ENCODE results near the gene ABLIM3. TPM values are rescaled to one million over a fixed set of nuclear protein-coding genes. Genes with fewer than 3 reads are reported as not detected.

ABLIM3 gene
- total RNA-seq, 2 experiments from 2014 or later, result not detected

- Histone ChIP-seq H3K9me2 (ENCODE audit: insufficient read depth, low read length) (no peaks in the 10 kb centered on the region), H3K79me2 (ENCODE audit: insufficient read depth, low read depth, low read length) (no peaks in the 10 kb centered on the region), H4K20me1 (ENCODE audit: insufficient read depth, low read length) (no peaks in the 10 kb centered on the region), H3K4me1 (ENCODE audit: insufficient read depth, low read length, poor library complexity, severe bottlenecking) (no peaks in the 10 kb centered on the region), H3K27ac (ENCODE audit: low read depth, low read length, poor library complexity, severe bottlenecking) (no peak overlapping the region), H2AFZ (ENCODE audit: low read length) (no peak overlapping the region), H3K36me3 (ENCODE audit: insufficient read depth, low read length) (no peaks in the 10 kb centered on the region), H3K9me3 (ENCODE audit: low read length) (no peaks in the 10 kb centered on the region), H3K4me2 (ENCODE audit: low read length) (no peak overlapping the region), H3K4me3 (ENCODE audit: low read depth, low read length, poor library complexity, severe bottlenecking) (no peak overlapping the region)
- intact Hi-C loops (cut with micrococcal nuclease; ENCODE audit: unreplicated experiment), result no loop called here
- no peak for DNase-seq (ENCODE audit: low spot score)
- no TSS peak for BruUV-seq (replicated peaks)
- POLR2A ChIA-PET, result no interaction called here
- CTCF ChIA-PET (ENCODE audit: unreplicated experiment), result no interaction called here
- TF ChIP-seq, protein P1, sequence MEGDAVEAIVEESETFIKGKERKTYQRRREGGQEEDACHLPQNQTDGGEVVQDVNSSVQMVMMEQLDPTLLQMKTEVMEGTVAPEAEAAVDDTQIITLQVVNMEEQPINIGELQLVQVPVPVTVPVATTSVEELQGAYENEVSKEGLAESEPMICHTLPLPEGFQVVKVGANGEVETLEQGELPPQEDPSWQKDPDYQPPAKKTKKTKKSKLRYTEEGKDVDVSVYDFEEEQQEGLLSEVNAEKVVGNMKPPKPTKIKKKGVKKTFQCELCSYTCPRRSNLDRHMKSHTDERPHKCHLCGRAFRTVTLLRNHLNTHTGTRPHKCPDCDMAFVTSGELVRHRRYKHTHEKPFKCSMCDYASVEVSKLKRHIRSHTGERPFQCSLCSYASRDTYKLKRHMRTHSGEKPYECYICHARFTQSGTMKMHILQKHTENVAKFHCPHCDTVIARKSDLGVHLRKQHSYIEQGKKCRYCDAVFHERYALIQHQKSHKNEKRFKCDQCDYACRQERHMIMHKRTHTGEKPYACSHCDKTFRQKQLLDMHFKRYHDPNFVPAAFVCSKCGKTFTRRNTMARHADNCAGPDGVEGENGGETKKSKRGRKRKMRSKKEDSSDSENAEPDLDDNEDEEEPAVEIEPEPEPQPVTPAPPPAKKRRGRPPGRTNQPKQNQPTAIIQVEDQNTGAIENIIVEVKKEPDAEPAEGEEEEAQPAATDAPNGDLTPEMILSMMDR (conservative IDR thresholded peaks at IDR 0.05; ENCODE audit: low read length), result no peak
- no peak for TF ChIP-seq EZH2phosphoT487 (IDR thresholded peaks at IDR 0.05; ENCODE audit: borderline replicate concordance, low read depth, low read length)
Observed at GRCh38 chr5:149247726-149248125, 106.4 kb downstream of the ABLIM3 start.

DNA sequence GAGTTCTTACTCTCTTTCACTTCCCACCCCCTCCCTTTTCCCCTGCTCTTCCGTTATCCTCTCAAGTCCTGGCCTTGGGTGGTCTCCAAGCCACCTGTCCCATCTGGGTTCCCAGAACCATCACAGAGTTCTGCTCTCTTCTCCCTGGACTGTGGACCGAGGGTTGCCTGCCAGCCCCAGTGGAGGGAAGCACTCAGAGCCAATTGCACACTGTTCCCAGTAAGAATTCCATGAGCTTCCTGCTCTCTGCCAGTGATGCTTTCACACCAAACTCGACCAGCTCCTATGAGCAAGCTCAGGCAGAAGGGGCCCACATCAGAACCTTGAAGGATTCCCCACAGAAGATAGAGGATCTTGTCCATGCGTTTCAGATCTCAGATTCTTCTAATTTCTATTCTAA lies 110.3 kb downstream of the ABLIM3 start:
- intact Hi-C loops (cut with micrococcal nuclease; ENCODE audit: unreplicated experiment), result no loop called here
- POLR2A ChIA-PET, result no interaction called here
- Histone ChIP-seq H3K79me2 (ENCODE audit: insufficient read depth, low read depth, low read length) (no peaks in the 10 kb centered on the region), H3K4me2 (ENCODE audit: low read length) (no peak overlapping the region), H3K27ac (ENCODE audit: low read depth, low read length, poor library complexity, severe bottlenecking) (no peak overlapping the region), H3K36me3 (ENCODE audit: insufficient read depth, low read length) (no peaks in the 10 kb centered on the region), H3K4me1 (ENCODE audit: insufficient read depth, low read length, poor library complexity, severe bottlenecking) (no peaks in the 10 kb centered on the region), H4K20me1 (ENCODE audit: insufficient read depth, low read length) (no peaks in the 10 kb centered on the region), H3K9me2 (ENCODE audit: insufficient read depth, low read length) (no peaks in the 10 kb centered on the region), H2AFZ (ENCODE audit: low read length) (no peak overlapping the region), H3K4me3 (ENCODE audit: low read depth, low read length, poor library complexity, severe bottlenecking) (no peak overlapping the region), H3K9me3 (ENCODE audit: low read length) (no peaks in the 10 kb centered on the region)
- no peak for DNase-seq (ENCODE audit: low spot score)
- no TSS peak for BruUV-seq (replicated peaks)
- CTCF ChIA-PET (ENCODE audit: unreplicated experiment), result no interaction called here
- TF ChIP-seq, protein P1 (conservative IDR thresholded peaks at IDR 0.05; ENCODE audit: low read length), result no peak
- no peak for TF ChIP-seq EZH2phosphoT487 (IDR thresholded peaks at IDR 0.05; ENCODE audit: borderline replicate concordance, low read depth, low read length)

GRCh38 chr5:149254506-149254905 lies 113.2 kb downstream of the ABLIM3 start:
- H3K4me3 ChIP-seq (ENCODE audit: low read depth, low read length, poor library complexity, severe bottlenecking), result no peak overlapping the region
- H3K4me2 ChIP-seq (ENCODE audit: low read length), result no peak overlapping the region
- BruUV-seq (replicated peaks), result no TSS peak
- POLR2A ChIA-PET, result no interaction called here
- no peak overlapping the region for H2AFZ ChIP-seq (ENCODE audit: low read length)
- DNase-seq (ENCODE audit: low spot score), result no peak
- intact Hi-C loops (cut with micrococcal nuclease; ENCODE audit: unreplicated experiment), result no loop called here
- H3K9me2 ChIP-seq (ENCODE audit: insufficient read depth, low read length), result no peaks in the 10 kb centered on the region
- H3K9me3 ChIP-seq (ENCODE audit: low read length), result no peaks in the 10 kb centered on the region
- H4K20me1 ChIP-seq (ENCODE audit: insufficient read depth, low read length), result no peaks in the 10 kb centered on the region
- no peaks in the 10 kb centered on the region for H3K79me2 ChIP-seq (ENCODE audit: insufficient read depth, low read depth, low read length)
- CTCF ChIA-PET (ENCODE audit: unreplicated experiment), result interaction anchor here (1.0 kb wide), 1 partner anchor 11 kb away, joined by 3 read pairs; no protein-coding TSS in a partner anchor
- H3K36me3 ChIP-seq (ENCODE audit: insufficient read depth, low read length), result no peaks in the 10 kb centered on the region
- TF ChIP-seq EZH2phosphoT487 (IDR thresholded peaks at IDR 0.05; ENCODE audit: borderline replicate concordance, low read depth, low read length), result no peak
- TF ChIP-seq, protein P1 (conservative IDR thresholded peaks at IDR 0.05; ENCODE audit: low read length), result no peak
- no peaks in the 10 kb centered on the region for H3K4me1 ChIP-seq (ENCODE audit: insufficient read depth, low read length, poor library complexity, severe bottlenecking)
- H3K27ac ChIP-seq (ENCODE audit: low read depth, low read length, poor library complexity, severe bottlenecking), result no peak overlapping the region

Data from OCI-LY7 (cell line).